ENCODE results near the gene IL23R.

DNA sequence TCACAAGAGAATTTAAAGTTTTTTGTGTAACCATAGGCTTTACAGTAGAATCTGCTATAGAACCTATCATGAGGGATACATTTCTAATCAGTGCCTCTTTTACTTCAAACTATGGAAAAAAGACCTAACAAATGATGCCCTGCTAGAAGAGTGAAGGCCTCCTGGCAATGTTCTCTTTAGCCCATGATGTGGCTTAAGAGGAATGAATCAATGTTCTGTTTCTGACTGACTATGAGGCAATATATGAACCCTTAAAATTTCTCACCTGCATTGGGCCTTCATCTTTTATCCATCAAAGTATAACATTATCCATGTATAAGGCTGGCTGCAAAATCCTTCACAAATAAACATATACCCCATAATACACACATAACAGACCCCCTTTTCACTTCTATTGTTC, 75.8 kb downstream of the IL23R start:
- TF ChIP-seq, protein P1, sequence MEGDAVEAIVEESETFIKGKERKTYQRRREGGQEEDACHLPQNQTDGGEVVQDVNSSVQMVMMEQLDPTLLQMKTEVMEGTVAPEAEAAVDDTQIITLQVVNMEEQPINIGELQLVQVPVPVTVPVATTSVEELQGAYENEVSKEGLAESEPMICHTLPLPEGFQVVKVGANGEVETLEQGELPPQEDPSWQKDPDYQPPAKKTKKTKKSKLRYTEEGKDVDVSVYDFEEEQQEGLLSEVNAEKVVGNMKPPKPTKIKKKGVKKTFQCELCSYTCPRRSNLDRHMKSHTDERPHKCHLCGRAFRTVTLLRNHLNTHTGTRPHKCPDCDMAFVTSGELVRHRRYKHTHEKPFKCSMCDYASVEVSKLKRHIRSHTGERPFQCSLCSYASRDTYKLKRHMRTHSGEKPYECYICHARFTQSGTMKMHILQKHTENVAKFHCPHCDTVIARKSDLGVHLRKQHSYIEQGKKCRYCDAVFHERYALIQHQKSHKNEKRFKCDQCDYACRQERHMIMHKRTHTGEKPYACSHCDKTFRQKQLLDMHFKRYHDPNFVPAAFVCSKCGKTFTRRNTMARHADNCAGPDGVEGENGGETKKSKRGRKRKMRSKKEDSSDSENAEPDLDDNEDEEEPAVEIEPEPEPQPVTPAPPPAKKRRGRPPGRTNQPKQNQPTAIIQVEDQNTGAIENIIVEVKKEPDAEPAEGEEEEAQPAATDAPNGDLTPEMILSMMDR (IDR thresholded peaks at IDR 0.05), result no peak
- no peak for TF ChIP-seq POLR2AphosphoS5 (IDR thresholded peaks at IDR 0.05)
- no peak for TF ChIP-seq POLR2A (IDR thresholded peaks at IDR 0.05)

Data from breast epithelium (tissue), 3 donors.